ENCODE measurements around the gene SLC35G3.
"Not testable (repeated sequence)": the region's sequence is repeated elsewhere in the genome, so short reads cannot be mapped to it uniquely, and the experiment has no call there.

Gene SLC35G3

GRCh38 chr17:35202582-35202981, 8.4 kb upstream of the SLC35G3 start:
- DNase-seq, result not testable (repeated sequence)

- not testable (repeated sequence) for DNase-seq
Measured at GRCh38 chr17:35195062-35195461, 869 bp upstream of the SLC35G3 start.

GRCh38 chr17:35192708-35193107, 1.5 kb downstream of the SLC35G3 start:
- DNase-seq, result no peak

- DNase-seq, result no peak
Measured at GRCh38 chr17:35191001-35191695, 3.0 kb downstream of the SLC35G3 start.

- no peak for DNase-seq
Measured at GRCh38 chr17:35189291-35189690, 4.9 kb downstream of the SLC35G3 start.

- no peak for DNase-seq
Measured at GRCh38 chr17:35188111-35188510, 6.1 kb downstream of the SLC35G3 start.

GRCh38 chr17:35187481-35187880, 6.7 kb downstream of the SLC35G3 start:
- DNase-seq, result no peak

DNA sequence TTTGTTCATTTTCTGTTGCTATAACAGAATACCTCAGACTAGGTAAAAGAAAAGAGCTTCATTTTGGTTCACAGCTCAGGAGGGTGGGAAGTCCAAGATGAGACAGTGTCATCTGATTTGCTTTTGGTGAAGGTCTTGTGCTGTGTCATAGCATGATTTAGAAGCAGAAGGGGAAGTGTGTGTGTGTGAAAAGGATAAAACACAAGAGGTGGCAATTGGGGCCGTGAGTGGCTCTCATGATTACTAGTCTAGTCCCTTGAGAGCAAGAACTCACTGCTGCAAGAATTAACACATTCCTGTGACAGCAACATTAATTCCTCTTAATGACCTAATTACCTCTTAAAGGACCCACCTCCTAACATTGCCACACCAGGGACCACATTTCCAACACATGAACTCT, 8.3 kb downstream of the SLC35G3 start:
- DNase-seq, result no peak

- no peak for DNase-seq
Measured at GRCh38 chr17:35184274-35184673, 9.9 kb downstream of the SLC35G3 start.

DNA sequence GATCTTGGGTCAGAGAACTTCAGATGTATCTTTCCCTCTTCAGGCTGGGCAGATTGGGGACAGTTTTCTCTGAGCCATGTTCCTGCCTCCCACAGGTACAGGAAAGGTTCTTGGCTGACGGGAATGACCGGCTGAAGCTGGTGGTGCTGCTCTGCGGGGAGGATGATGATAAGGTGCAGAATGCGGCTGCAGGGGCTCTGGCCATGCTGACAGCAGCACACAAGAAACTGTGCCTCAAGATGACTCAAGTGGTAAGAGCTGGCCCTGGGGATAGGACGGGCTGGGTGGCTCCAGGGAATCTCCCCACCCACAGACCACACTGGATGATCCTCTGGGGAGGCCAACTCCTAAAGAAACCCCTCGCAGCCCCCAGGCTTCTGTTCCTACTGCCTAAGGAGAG, 10.9 kb downstream of the SLC35G3 start:
- DNase-seq, result no peak

- DNase-seq, result not testable (repeated sequence)
Measured at GRCh38 chr17:35179379-35179778, 14.8 kb downstream of the SLC35G3 start.

- DNase-seq, result no peak
Measured at GRCh38 chr17:35176897-35177296, 17.3 kb downstream of the SLC35G3 start.

- DNase-seq, result no peak
Measured at GRCh38 chr17:35175638-35176415, 18.4 kb downstream of the SLC35G3 start.

DNA sequence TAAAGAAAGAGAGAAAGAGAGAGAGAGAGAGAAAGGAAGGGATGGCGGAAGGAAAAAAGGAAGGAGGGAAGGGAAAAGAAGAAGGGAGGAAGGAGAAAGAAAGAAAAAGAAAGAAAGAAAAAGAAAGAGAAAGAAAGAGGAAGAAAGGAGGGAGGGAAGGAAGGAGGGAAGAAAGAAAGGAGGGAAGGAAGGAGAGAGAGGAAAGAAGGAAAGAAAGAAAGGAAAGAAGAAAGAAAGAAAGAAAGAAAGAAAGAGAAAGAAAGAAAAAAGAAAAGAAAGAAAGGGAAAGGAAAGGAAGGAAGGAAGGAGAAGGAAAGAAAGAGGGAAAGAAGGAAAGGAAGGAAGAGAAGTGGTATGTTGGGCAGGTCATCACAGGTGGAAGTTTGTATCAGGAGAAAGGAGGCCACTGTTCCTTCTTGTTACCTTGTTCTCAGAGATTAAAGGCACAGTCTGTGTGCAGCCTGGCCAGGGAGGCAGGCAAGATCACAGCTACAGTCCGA, 19.3 kb downstream of the SLC35G3 start:
- no peak for DNase-seq

DNA sequence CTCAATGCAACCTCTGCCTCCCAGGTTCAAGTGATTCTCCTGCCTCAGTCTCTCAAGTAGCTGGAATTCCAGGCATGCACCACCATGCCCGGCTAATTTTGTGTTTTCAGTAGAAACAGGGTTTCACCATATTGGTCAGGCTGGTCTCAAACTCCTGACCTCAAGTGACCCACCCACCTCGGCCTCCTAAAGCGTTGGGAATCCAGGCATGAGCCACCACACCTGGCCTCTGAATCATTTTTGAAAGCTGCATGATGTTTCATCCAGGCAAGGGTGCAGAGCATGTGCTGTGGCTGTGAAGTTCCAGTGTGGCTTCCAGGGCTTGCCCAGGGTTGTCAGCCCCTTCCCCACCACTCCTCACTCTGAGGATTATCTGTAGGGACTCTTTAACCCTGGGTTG, 21.9 kb downstream of the SLC35G3 start:
- DNase-seq, result not testable (repeated sequence)

DNA sequence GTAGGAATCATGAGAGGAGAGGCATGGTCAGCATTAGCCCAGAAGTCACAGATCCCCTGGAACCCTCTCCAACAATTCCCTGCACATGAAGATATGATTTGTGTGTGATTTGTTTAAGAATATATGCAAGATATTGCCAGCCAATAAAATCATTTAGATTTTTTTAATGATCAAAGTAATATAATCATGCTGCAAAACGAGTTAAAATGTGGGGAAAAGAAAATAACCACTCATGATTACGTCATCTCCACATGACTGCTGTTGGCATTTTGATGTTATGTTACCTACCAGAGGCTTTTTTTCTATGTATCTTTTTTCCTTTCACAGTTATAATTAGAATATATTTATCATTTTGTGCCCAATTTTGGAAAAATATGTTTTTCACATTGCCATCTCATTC, 22.4 kb downstream of the SLC35G3 start:
- DNase-seq, result no peak

GRCh38 chr17:35170968-35171771, 23.0 kb downstream of the SLC35G3 start:
- no peak for DNase-seq

GRCh38 chr17:35169835-35170363, 24.3 kb downstream of the SLC35G3 start:
- DNase-seq, result no peak

GRCh38 chr17:35167666-35168065, 26.5 kb downstream of the SLC35G3 start:
- DNase-seq, result no peak

DNA sequence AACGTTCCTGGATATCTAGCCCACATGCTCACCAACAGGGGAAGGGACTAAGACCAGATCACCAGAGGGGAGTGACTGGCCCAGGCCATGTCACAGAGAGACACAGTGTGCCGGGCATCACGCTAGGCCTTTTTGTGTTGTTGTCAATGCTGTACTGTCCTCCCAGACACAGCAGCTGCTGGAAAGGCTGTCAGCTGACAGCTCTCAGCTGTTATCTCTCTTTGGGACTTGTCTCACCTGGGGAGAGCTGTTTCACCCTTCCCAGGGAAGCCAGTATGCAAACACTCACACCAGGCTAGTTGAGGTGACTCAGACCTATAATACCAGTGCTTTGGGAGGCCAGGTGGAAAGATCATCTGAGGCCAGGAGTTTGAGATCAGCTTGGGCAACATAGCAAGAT, 27.1 kb downstream of the SLC35G3 start:
- DNase-seq, result no peak

DNA sequence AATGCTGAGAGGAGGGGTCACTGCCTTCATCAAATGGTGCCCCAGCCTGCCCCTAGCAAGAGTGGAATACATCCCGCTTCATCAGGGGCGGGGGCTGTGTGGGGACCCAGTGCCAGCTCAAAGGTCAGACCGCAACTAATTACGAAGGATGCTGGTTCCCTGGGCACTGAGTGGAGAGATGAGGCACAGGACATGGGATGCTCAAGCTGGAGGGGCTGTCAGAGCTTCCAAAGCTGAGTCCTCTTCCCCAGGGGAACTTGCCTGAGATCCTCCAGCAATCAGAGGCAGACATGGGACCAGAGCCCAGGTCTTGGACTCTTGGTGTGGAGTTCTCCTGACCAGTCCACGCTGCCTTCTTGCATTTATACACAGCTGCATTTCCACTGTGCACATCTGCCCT, 27.7 kb downstream of the SLC35G3 start:
- DNase-seq, result no peak

GRCh38 chr17:35164716-35165115, 29.5 kb downstream of the SLC35G3 start:
- no peak for DNase-seq

DNA sequence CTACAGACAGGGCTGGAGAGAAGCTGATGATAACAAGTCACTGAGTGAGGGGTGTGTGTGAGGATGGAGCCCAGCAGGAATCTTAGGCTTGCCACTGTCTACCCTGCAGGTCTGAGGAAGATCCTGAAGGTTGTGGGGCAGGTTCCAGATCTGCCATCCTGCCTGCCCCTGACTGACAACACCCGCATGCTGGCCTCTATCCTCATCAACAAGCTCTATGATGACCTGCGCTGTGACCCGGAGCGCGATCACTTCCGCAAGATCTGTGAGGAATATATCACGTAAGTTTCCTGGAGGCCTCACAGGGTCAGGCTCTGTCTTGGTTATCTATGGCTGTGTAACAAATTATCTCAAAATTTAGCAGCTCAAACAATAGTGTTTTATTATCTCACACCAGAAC, 30.3 kb downstream of the SLC35G3 start:
- no peak for DNase-seq
